ENCODE data around the gene CPED1. TPM values are rescaled to one million over a fixed set of nuclear protein-coding genes. Genes with fewer than 3 reads are reported as not detected.

The CPED1 gene
- total RNA-seq (2021) (0.30 to 0.98 TPM (median 0.44 TPM) in 3 replicates), Bru-seq, nascent RNA (percentile 9 among the genes with signal in this experiment)
- long read RNA-seq, experiment 1 = 0 reads
- long read RNA-seq, experiment 2 = 0 reads
- long read RNA-seq, experiment 3 = 0 reads

DNA sequence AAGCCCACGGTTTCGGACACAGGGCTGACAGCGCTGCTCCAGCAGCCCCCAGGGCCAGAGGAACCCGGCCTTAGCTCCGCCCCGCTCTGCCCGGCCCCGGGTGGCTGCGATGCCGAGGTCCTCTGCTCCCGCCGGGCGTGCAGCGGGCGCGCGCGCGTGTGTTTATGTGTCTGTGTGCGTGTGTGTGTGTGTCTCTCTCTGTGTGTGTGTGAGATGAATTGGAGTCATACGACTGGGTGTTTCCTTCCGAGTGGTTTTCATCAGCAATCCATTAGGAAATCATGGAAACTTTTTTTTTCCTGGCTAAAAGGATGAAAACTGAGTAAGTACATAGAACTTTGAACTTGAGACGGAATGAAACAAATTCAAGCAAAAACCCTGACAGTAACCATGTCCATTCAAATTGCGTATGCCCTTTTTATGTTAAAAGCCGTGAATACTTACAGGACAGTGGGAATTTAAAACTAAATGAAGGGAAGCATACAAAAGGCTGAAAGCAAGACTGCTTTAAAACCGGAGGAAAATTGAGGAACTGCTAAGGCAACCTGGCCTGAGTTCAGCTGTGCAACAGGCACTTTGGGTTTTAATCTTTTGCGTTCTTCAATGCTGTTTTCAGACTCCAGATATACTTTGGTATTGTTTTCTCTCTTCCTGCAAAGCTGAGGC lies at the start of gene CPED1:
Gene CPED1, plus strand, starts transcription at position 121 of the 666 bp plus-strand sequence. CDS start 911 bp downstream, outside the sequence.
- Mint-ChIP-seq H3K9me3 (no peaks in the 10 kb centered on the region), H3K36me3 (no peaks in the 10 kb centered on the region), H3K27me3 (ENCODE audit: low read depth) (peaks cover 25% of the 10 kb centered on the region), H3K4me1 (peaks cover 14% of the 10 kb centered on the region), H3K4me3 (peak within 1 kb of the TSS; percentile 78), H3K27ac (no peak within 1 kb of the TSS)
- DNase-seq (ENCODE audit: low spot score) = peak; percentile 67
- POLR2A ChIA-PET = interaction anchor here (1.3 kb wide), 1 partner anchor 38 kb away, joined by 3 read pairs; the partner anchor contains the start of gene ING3
- peak; percentile 93 for ATAC-seq
- TF ChIP-seq, protein P1, sequence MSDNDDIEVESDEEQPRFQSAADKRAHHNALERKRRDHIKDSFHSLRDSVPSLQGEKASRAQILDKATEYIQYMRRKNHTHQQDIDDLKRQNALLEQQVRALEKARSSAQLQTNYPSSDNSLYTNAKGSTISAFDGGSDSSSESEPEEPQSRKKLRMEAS (CRISPR knock-in tag; IDR thresholded peaks at IDR 0.05) = no peak
- CTCF ChIA-PET = interaction anchor here (0.5 to 4.9 kb wide), 18 partner anchors 9 to 341 kb away, joined by 3 to 50 read pairs (median 4); partner anchors contain the start of gene ING3

DNA sequence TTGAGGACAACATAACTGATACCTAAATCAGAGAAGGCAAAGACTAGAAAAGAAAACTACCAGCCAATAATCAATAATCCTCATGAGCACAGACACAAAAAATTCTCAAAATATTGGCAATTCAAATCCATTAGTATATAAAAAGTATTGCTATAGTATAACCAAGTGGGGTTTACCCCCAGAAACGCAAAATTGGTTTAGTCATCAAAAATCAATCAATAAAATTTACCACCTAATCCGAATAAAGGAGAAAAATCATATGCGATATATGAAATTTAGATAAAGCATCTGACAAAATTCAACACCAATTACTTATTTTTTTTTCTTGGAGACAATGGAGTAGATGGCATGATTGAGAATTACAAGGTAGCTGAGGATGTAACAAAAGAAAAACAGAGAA lies 49.2 kb upstream of the CPED1 start:
- TF ChIP-seq GRHL2 (CRISPR knock-in tag; IDR thresholded peaks at IDR 0.05; ENCODE audit: insufficient replicate concordance, severe bottlenecking) = no peak
- TF ChIP-seq, protein P2, sequence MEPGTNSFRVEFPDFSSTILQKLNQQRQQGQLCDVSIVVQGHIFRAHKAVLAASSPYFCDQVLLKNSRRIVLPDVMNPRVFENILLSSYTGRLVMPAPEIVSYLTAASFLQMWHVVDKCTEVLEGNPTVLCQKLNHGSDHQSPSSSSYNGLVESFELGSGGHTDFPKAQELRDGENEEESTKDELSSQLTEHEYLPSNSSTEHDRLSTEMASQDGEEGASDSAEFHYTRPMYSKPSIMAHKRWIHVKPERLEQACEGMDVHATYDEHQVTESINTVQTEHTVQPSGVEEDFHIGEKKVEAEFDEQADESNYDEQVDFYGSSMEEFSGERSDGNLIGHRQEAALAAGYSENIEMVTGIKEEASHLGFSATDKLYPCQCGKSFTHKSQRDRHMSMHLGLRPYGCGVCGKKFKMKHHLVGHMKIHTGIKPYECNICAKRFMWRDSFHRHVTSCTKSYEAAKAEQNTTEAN (CRISPR knock-in tag; IDR thresholded peaks at IDR 0.05) = no peak
- TF ChIP-seq, protein P3, sequence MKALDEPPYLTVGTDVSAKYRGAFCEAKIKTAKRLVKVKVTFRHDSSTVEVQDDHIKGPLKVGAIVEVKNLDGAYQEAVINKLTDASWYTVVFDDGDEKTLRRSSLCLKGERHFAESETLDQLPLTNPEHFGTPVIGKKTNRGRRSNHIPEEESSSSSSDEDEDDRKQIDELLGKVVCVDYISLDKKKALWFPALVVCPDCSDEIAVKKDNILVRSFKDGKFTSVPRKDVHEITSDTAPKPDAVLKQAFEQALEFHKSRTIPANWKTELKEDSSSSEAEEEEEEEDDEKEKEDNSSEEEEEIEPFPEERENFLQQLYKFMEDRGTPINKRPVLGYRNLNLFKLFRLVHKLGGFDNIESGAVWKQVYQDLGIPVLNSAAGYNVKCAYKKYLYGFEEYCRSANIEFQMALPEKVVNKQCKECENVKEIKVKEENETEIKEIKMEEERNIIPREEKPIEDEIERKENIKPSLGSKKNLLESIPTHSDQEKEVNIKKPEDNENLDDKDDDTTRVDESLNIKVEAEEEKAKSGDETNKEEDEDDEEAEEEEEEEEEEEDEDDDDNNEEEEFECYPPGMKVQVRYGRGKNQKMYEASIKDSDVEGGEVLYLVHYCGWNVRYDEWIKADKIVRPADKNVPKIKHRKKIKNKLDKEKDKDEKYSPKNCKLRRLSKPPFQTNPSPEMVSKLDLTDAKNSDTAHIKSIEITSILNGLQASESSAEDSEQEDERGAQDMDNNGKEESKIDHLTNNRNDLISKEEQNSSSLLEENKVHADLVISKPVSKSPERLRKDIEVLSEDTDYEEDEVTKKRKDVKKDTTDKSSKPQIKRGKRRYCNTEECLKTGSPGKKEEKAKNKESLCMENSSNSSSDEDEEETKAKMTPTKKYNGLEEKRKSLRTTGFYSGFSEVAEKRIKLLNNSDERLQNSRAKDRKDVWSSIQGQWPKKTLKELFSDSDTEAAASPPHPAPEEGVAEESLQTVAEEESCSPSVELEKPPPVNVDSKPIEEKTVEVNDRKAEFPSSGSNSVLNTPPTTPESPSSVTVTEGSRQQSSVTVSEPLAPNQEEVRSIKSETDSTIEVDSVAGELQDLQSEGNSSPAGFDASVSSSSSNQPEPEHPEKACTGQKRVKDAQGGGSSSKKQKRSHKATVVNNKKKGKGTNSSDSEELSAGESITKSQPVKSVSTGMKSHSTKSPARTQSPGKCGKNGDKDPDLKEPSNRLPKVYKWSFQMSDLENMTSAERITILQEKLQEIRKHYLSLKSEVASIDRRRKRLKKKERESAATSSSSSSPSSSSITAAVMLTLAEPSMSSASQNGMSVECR (CRISPR knock-in tag; IDR thresholded peaks at IDR 0.05; ENCODE audit: borderline replicate concordance) = no peak
- no peak for TF ChIP-seq SP1 (CRISPR knock-in tag; conservative IDR thresholded peaks at IDR 0.05)
- TF ChIP-seq, protein P4, sequence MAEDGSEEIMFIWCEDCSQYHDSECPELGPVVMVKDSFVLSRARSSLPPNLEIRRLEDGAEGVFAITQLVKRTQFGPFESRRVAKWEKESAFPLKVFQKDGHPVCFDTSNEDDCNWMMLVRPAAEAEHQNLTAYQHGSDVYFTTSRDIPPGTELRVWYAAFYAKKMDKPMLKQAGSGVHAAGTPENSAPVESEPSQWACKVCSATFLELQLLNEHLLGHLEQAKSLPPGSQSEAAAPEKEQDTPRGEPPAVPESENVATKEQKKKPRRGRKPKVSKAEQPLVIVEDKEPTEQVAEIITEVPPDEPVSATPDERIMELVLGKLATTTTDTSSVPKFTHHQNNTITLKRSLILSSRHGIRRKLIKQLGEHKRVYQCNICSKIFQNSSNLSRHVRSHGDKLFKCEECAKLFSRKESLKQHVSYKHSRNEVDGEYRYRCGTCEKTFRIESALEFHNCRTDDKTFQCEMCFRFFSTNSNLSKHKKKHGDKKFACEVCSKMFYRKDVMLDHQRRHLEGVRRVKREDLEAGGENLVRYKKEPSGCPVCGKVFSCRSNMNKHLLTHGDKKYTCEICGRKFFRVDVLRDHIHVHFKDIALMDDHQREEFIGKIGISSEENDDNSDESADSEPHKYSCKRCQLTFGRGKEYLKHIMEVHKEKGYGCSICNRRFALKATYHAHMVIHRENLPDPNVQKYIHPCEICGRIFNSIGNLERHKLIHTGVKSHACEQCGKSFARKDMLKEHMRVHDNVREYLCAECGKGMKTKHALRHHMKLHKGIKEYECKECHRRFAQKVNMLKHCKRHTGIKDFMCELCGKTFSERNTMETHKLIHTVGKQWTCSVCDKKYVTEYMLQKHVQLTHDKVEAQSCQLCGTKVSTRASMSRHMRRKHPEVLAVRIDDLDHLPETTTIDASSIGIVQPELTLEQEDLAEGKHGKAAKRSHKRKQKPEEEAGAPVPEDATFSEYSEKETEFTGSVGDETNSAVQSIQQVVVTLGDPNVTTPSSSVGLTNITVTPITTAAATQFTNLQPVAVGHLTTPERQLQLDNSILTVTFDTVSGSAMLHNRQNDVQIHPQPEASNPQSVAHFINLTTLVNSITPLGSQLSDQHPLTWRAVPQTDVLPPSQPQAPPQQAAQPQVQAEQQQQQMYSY (CRISPR knock-in tag; IDR thresholded peaks at IDR 0.05) = no peak
- TF ChIP-seq NFE2L1 (CRISPR knock-in tag; IDR thresholded peaks at IDR 0.05) = no peak

DNA sequence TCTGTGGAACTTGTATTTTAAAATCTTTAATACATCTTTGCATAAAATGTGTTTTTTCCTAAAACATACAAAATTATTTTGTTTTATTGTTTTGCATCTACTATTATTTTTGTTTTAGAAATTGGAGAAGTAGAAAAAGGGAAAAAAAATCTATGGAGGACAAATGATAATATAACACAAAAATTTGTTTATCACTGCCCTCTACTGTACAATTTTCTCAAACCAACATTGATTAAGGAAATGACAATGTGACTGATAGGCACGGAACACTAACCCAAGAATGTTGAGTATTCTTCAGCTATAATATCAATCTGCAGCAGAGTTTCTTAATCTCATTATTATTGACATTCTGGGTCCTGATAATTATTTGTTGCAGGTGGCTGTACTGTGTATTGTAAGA lies 47.4 kb upstream of the CPED1 start:
- Mint-ChIP-seq H3K27ac (no peak overlapping the region), H3K4me1 (no peaks in the 10 kb centered on the region), H3K9me3 (no peaks in the 10 kb centered on the region), H3K36me3 (no peaks in the 10 kb centered on the region), H3K4me3 (no peak overlapping the region), H3K27me3 (ENCODE audit: low read depth) (no peaks in the 10 kb centered on the region)
- CTCF ChIA-PET = interaction anchor here (1.1 to 1.9 kb wide), 2 partner anchors 135 to 149 kb away, joined by 4 to 6 read pairs; no protein-coding TSS in a partner anchor
- ATAC-seq (no peak), DNase-seq (ENCODE audit: low spot score) (no peak)
- POLR2A ChIA-PET = no interaction called here
- TF ChIP-seq, protein P5, sequence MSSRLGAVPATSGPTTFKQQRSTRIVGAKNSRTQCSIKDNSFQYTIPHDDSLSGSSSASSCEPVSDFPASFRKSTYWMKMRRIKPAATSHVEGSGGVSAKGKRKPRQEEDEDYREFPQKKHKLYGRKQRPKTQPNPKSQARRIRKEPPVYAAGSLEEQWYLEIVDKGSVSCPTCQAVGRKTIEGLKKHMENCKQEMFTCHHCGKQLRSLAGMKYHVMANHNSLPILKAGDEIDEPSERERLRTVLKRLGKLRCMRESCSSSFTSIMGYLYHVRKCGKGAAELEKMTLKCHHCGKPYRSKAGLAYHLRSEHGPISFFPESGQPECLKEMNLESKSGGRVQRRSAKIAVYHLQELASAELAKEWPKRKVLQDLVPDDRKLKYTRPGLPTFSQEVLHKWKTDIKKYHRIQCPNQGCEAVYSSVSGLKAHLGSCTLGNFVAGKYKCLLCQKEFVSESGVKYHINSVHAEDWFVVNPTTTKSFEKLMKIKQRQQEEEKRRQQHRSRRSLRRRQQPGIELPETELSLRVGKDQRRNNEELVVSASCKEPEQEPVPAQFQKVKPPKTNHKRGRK (CRISPR knock-in tag; IDR thresholded peaks at IDR 0.05; ENCODE audit: borderline replicate concordance) = no peak
- TF ChIP-seq, protein P6, sequence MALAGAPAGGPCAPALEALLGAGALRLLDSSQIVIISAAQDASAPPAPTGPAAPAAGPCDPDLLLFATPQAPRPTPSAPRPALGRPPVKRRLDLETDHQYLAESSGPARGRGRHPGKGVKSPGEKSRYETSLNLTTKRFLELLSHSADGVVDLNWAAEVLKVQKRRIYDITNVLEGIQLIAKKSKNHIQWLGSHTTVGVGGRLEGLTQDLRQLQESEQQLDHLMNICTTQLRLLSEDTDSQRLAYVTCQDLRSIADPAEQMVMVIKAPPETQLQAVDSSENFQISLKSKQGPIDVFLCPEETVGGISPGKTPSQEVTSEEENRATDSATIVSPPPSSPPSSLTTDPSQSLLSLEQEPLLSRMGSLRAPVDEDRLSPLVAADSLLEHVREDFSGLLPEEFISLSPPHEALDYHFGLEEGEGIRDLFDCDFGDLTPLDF (CRISPR knock-in tag; IDR thresholded peaks at IDR 0.05) = no peak
- no peak for TF ChIP-seq ZNF232 (CRISPR knock-in tag; IDR thresholded peaks at IDR 0.05)
- TF ChIP-seq ZNF396 (CRISPR knock-in tag; IDR thresholded peaks at IDR 0.05; ENCODE audit: borderline replicate concordance) = no peak
- TF ChIP-seq GTF2I (CRISPR knock-in tag; conservative IDR thresholded peaks at IDR 0.05) = no peak
- TF ChIP-seq RORB (CRISPR knock-in tag; IDR thresholded peaks at IDR 0.05) = no peak
- TF ChIP-seq ZBTB21 (CRISPR knock-in tag; IDR thresholded peaks at IDR 0.05; ENCODE audit: borderline replicate concordance) = no peak
- no peak for TF ChIP-seq CBFB (CRISPR knock-in tag; IDR thresholded peaks at IDR 0.05; ENCODE audit: low read depth)
- TF ChIP-seq, protein P1 (CRISPR knock-in tag; IDR thresholded peaks at IDR 0.05) = no peak

More for the DNA sequence above, 49.2 kb upstream of the CPED1 start:
- Mint-ChIP-seq H3K27me3 (ENCODE audit: low read depth) (no peaks in the 10 kb centered on the region), H3K36me3 (no peaks in the 10 kb centered on the region), H3K4me1 (no peaks in the 10 kb centered on the region), H3K27ac (no peak overlapping the region), H3K4me3 (no peak overlapping the region), H3K9me3 (no peaks in the 10 kb centered on the region)
- no peak for ATAC-seq
- DNase-seq (ENCODE audit: low spot score) = no peak
- ChIA-PET POLR2A (no interaction called here), CTCF (no interaction called here)

Data from WTC11 (cell line).